DND-41 (cell line): Measurements from ENCODE around the gene MAGEA6.

Experiments
- CTCF ChIP-seq: IDR thresholded peaks from 2 replicates; pipeline ENCODE4 v1.5.1; 2012; ENCODE audit warnings: borderline replicate concordance, low read length, moderate library complexity, mild to moderate bottlenecking; ENCODE audit not compliant: poor library complexity, severe bottlenecking; ENCODE audit errors: extremely low read depth
- EZH2 ChIP-seq: IDR thresholded peaks from 3 replicates; pipeline ENCODE4 v1.6.1; 2012; ENCODE audit warnings: borderline replicate concordance, low read depth, mild to moderate bottlenecking, moderate library complexity, low read length, inconsistent platforms; ENCODE audit not compliant: severe bottlenecking

DNA sequence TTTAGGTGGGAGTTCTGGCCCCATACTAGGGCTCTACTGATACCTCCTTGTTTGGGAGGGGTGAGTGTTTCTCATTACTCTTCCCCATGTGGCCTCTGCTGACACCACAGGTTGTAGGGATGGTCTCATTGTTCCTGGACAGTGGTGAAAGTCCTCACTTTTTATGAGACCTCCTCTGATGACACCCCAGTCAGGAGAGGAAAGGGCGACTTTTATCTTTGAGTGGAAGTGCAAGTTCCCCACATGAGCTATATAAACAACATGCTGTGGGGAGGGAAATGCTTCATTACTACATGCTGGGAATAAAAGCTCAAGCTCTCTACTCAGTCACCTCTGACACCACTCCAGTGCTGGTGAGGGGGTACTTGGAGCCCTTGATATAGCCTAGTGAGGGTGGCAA lies 29.5 kb upstream of the MAGEA6 start:
- no peak for TF ChIP-seq CTCF
- no peak for TF ChIP-seq EZH2
